Activated CD4-positive, alpha-beta T cell treated with anti-CD3 and anti-CD28 coated beads for 36 hours (primary cell): ENCODE measurements around the gene PCDHB9. TPM values are rescaled to one million over a fixed set of nuclear protein-coding genes. Genes with fewer than 3 reads are reported as not detected.
A peak's percentile ranks its signal among the peaks of the same experiment; 100 is the strongest.
"Not testable (repeated sequence)": the region's sequence is repeated elsewhere in the genome, so short reads cannot be mapped to it uniquely, and the experiment has no call there.

Experiments
- ATAC-seq: fragments of 200-7000 bp; cut with Tn5 transposase; one replicate; pipeline ENCODE4 v1.10.0; 2021; ENCODE audit warnings: mild to moderate bottlenecking, moderate library complexity
- CTCF ChIA-PET: fragments of 350-600 bp; sonication (Branson Sonifier 250); formaldehyde crosslinking; loops from one replicate; lab custom pipeline; 2021; ENCODE audit warnings: antibody characterized with exemption; lab: Charles Lee
- POLR2A ChIA-PET: fragments of 350-600 bp; sonication (Branson Sonifier 250); formaldehyde crosslinking; loops from one replicate; lab custom pipeline; 2021; ENCODE audit warnings: antibody characterized with exemption, inconsistent platforms; lab: Charles Lee
- DNase-seq: peaks from one replicate; pipeline ENCODE4 v3.0.0-alpha.2; 2020
- H3K27ac Mint-ChIP-seq: one replicate; pipeline ENCODE4 v1.8.0; 2021; ENCODE audit warnings: mixed read lengths
- H3K27me3 Mint-ChIP-seq: one replicate; pipeline ENCODE4 v1.8.0; 2021; ENCODE audit warnings: mixed read lengths
- H3K36me3 Mint-ChIP-seq: one replicate; pipeline ENCODE4 v1.8.0; 2021; ENCODE audit warnings: low read depth, mixed read lengths
- H3K4me1 Mint-ChIP-seq: one replicate; pipeline ENCODE4 v1.8.0; 2021; ENCODE audit warnings: mixed read lengths
- H3K4me3 Mint-ChIP-seq: one replicate; pipeline ENCODE4 v1.8.0; 2021; ENCODE audit warnings: mild to moderate bottlenecking, moderate library complexity, mixed read lengths
- H3K9me3 Mint-ChIP-seq: one replicate; pipeline ENCODE4 v1.8.0; 2021; ENCODE audit warnings: low read depth, mixed read lengths
- intact Hi-C, 2 experiments: fragments of 100-400 bp; cut with DNase I in 1 of 2; cut with micrococcal nuclease in 1 of 2; formaldehyde crosslinking; loops; one replicate each; pipeline versions ENCODE4 v1.14.2 to v1.15.1; 2022 to 2024; cut with DNase I, micrococcal nuclease
- total RNA-seq, 2 experiments: library from RNA; stranded (reverse); gene quantifications; one replicate each; pipeline ENCODE4 v1.2.3, GENCODE V29; 2021

Gene PCDHB9
- total RNA-seq, 2 experiments from 2014 or later = not detected

DNA sequence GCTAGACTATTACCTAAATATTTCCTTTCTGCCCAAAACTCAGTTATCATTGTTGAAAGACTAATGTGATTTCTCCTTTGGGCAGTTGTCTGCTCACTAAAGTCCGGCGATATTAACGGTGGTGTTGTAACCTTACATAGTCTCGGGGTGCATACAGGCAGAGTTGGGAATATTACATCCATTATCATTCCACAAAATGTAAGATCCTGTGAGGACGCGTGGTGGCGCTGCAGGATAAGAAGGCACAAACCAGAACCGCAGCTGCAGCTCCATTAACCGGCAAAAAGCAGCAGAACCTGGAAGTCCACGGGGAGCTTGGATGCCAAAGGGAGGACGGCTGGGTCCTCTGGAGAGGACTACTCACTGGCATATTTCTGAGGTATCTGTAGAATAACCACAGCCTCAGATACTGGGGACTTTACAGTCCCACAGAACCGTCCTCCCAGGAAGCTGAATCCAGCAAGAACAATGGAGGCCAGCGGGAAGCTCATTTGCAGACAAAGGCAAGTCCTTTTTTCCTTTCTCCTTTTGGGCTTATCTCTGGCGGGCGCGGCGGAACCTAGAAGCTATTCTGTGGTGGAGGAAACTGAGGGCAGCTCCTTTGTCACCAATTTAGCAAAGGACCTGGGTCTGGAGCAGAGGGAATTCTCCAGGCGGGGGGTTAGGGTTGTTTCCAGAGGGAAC lies 26.8 kb downstream of the PCDHB9 start, which contains the start of gene PCDHB13:
Gene PCDHB13 (plus strand): TSS at position 264 of the 684 bp plus-strand sequence. CDS start 205 bp downstream, at position 469.
- POLR2A ChIA-PET, H3K27ac Mint-ChIP-seq, H3K4me3 Mint-ChIP-seq, H3K4me1 Mint-ChIP-seq, ATAC-seq, H3K36me3 Mint-ChIP-seq, intact Hi-C loops: not testable (repeated sequence)
- Mint-ChIP-seq H3K9me3 (peaks cover 24% of the 10 kb centered on the region), H3K27me3 (peaks cover 52% of the 10 kb centered on the region)
- DNase-seq = peak; percentile 46
- CTCF ChIA-PET = interaction anchor here (0.6 to 1.2 kb wide), 6 partner anchors 9 to 364 kb away, joined by 3 to 7 read pairs (median 4); partner anchors contain the start of genes PCDHB14, PCDHB8 and PCDHGA10

DNA sequence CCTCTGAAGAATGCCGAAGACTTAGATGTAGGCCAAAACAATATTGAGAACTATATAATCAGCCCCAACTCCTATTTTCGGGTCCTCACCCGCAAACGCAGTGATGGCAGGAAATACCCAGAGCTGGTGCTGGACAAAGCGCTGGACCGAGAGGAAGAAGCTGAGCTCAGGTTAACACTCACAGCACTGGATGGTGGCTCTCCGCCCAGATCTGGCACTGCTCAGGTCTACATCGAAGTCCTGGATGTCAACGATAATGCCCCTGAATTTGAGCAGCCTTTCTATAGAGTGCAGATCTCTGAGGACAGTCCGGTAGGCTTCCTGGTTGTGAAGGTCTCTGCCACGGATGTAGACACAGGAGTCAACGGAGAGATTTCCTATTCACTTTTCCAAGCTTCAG lies 27.6 kb downstream of the PCDHB9 start:
- H3K27ac Mint-ChIP-seq, H3K4me1 Mint-ChIP-seq, H3K4me3 Mint-ChIP-seq, H3K36me3 Mint-ChIP-seq, POLR2A ChIA-PET, DNase-seq, CTCF ChIA-PET, intact Hi-C loops, ATAC-seq: not testable (repeated sequence)
- Mint-ChIP-seq H3K27me3 (peaks cover 48% of the 10 kb centered on the region), H3K9me3 (peaks cover 30% of the 10 kb centered on the region)

DNA sequence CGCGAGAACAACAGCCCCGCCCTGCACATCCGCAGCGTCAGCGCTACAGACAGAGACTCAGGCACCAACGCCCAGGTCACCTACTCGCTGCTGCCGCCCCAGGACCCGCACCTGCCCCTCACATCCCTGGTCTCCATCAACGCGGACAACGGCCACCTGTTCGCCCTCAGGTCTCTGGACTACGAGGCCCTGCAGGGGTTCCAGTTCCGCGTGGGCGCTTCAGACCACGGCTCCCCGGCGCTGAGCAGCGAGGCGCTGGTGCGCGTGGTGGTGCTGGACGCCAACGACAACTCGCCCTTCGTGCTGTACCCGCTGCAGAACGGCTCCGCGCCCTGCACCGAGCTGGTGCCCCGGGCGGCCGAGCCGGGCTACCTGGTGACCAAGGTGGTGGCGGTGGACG lies 28.5 kb downstream of the PCDHB9 start:
- H3K27ac Mint-ChIP-seq, DNase-seq, H3K4me1 Mint-ChIP-seq, CTCF ChIA-PET, ATAC-seq, intact Hi-C loops, H3K4me3 Mint-ChIP-seq, H3K36me3 Mint-ChIP-seq, POLR2A ChIA-PET: not testable (repeated sequence)
- H3K9me3 Mint-ChIP-seq = peaks cover 31% of the 10 kb centered on the region
- H3K27me3 Mint-ChIP-seq = peaks cover 47% of the 10 kb centered on the region

DNA sequence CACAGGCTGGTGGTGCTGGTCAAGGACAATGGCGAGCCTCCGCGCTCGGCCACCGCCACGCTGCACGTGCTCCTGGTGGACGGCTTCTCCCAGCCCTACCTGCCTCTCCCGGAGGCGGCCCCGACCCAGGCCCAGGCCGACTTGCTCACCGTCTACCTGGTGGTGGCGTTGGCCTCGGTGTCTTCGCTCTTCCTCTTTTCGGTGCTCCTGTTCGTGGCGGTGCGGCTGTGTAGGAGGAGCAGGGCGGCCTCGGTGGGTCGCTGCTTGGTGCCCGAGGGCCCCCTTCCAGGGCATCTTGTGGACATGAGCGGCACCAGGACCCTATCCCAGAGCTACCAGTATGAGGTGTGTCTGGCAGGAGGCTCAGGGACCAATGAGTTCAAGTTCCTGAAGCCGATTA lies 29.1 kb downstream of the PCDHB9 start:
- POLR2A ChIA-PET, H3K4me3 Mint-ChIP-seq, H3K4me1 Mint-ChIP-seq, ATAC-seq, DNase-seq, H3K27ac Mint-ChIP-seq, CTCF ChIA-PET, H3K36me3 Mint-ChIP-seq, intact Hi-C loops: not testable (repeated sequence)
- peaks cover 29% of the 10 kb centered on the region for H3K9me3 Mint-ChIP-seq
- H3K27me3 Mint-ChIP-seq = peaks cover 44% of the 10 kb centered on the region

DNA sequence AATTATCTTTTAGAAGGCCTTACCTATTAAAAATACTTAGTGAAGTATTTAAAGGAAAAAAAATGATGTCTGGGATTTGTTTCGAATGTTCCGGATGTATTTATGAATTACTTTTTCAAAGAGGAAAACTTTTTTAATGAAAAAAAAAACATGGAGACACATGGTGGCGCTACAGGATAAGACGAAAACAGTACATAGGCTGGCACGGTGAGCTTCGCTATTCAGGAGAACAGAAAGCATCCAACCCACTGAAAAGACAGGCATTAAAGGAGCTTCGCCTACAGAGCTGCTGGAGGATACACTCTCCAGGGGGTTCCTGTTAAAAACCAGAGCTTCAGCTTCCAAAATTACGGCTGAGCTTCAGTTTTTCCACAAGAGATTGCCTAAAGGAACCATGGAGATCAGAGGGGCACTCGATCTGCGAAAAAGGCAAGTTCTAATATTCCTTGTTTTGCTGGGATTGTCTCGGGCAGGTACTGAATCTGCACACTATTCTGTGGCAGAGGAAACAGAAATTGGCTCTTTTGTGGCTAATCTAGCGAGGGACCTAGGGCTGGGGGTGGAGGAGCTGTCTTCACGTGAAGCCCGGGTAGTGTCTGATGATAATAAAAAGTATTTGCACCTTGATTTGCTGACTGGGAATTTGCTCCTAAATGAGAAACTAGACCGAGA lies 36.3 kb downstream of the PCDHB9 start, which contains the start of gene PCDHB14:
Gene PCDHB14 (plus strand): TSS at position 232 of the 672 bp plus-strand sequence. CDS start 163 bp downstream, at position 395.
- Mint-ChIP-seq H3K27me3 (peaks cover 48% of the 10 kb centered on the region), H3K4me3 (peak within 1 kb of the TSS; percentile 18), H3K9me3 (peaks cover 19% of the 10 kb centered on the region), H3K36me3 (peaks cover 8% of the 10 kb centered on the region), H3K4me1 (peaks cover 5% of the 10 kb centered on the region), H3K27ac (no peak within 1 kb of the TSS)
- POLR2A ChIA-PET = interaction anchor here (0.6 kb wide), 1 partner anchor 117 kb away, joined by 3 read pairs; no protein-coding TSS in a partner anchor
- DNase-seq (no peak), ATAC-seq (no peak)
- CTCF ChIA-PET = interaction anchor here (0.7 to 2.2 kb wide), 16 partner anchors 8 to 417 kb away, joined by 3 to 12 read pairs (median 4); partner anchors contain the start of genes PCDHB13 and PCDHB15
- intact Hi-C loops = loop anchor here (5.0 to 10.0 kb wide), 2 partner anchors 202 to 339 kb away; partner anchors contain the start of gene PCDHGA11 (in 1 of the 2)

DNA sequence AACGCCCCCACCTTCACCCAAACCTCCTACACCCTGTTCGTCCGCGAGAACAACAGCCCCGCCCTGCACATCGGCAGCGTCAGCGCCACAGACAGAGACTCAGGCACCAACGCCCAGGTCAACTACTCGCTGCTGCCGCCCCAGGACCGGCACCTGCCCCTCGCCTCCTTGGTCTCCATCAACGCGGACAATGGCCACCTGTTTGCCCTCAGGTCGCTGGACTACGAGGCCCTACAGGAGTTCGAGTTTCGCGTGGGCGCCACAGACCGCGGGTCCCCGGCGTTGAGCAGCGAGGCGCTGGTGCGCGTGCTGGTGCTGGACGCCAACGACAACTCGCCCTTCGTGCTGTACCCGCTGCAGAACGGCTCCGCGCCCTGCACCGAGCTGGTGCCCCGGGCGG lies 37.9 kb downstream of the PCDHB9 start:
- H3K36me3 Mint-ChIP-seq, H3K4me1 Mint-ChIP-seq, H3K27ac Mint-ChIP-seq, CTCF ChIA-PET, H3K4me3 Mint-ChIP-seq, ATAC-seq, DNase-seq, POLR2A ChIA-PET: not testable (repeated sequence)
- H3K27me3 Mint-ChIP-seq = peaks cover 39% of the 10 kb centered on the region
- intact Hi-C loops = loop anchor here (5.0 to 10.0 kb wide), 2 partner anchors 200 to 337 kb away; partner anchors contain the start of gene PCDHGA11 (in 1 of the 2)
- H3K9me3 Mint-ChIP-seq = peaks cover 12% of the 10 kb centered on the region

DNA sequence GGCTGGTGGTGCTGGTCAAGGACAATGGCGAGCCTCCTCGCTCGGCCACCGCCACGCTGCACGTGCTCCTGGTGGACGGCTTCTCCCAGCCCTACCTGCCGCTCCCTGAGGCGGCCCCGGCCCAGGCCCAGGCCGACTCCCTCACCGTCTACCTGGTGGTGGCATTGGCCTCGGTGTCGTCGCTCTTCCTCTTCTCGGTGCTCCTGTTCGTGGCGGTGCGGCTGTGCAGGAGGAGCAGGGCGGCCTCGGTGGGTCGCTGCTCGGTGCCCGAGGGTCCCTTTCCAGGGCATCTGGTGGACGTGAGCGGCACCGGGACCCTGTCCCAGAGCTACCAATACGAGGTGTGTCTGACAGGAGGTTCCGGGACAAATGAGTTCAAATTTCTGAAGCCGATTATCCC lies 38.5 kb downstream of the PCDHB9 start:
- H3K36me3 Mint-ChIP-seq, H3K4me3 Mint-ChIP-seq, H3K4me1 Mint-ChIP-seq, POLR2A ChIA-PET, H3K27ac Mint-ChIP-seq, DNase-seq, ATAC-seq: not testable (repeated sequence)
- CTCF ChIA-PET = interaction anchor here (0.9 to 1.6 kb wide), 3 partner anchors 9 to 33 kb away, joined by 3 to 5 read pairs (median 4); partner anchors contain the start of gene PCDHB12
- intact Hi-C loops = loop anchor here in 1 of 2 experiments (10.0 kb wide), 1 partner anchor 199 kb away; the partner anchor contains the start of gene PCDHGA11
- H3K27me3 Mint-ChIP-seq = peaks cover 36% of the 10 kb centered on the region
- peaks cover 12% of the 10 kb centered on the region for H3K9me3 Mint-ChIP-seq

DNA sequence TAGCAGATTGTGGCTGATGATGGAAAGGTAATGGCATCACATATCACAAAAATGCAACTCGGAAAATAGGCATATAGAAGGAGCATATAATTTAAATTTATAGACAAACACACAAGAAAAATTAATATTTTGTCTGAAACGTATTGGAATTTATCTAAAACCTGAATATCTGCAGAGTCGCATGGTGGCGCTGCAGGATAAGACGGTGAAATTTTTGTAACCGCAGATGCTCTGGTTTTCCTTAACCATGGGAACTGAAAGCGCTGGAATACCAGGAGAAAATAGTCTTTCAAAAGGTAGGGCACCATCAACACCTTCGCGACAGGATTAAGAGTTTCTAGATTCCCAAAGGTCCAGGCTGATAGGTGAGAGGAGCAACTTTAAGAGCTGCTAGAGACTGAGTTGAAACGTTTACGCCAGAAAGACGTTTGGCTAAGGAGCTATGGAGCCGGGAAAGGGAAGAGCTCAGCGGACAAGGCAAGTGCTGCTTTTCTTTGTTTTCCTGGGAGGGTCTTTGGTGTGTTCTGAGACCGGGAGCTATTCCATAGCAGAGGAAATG lies 47.2 kb downstream of the PCDHB9 start:
- POLR2A ChIA-PET = no interaction called here
- Mint-ChIP-seq H3K36me3 (peaks cover 19% of the 10 kb centered on the region), H3K9me3 (peaks cover 42% of the 10 kb centered on the region), H3K27me3 (peaks cover 35% of the 10 kb centered on the region), H3K4me3 (no peak overlapping the region), H3K4me1 (no peaks in the 10 kb centered on the region), H3K27ac (no peak overlapping the region)
- ATAC-seq (no peak), DNase-seq (no peak)
- CTCF ChIA-PET = interaction anchor here (0.5 to 1.8 kb wide), 6 partner anchors 8 to 94 kb away, joined by 3 to 5 read pairs (median 5); partner anchors contain the start of gene PCDHB14
- intact Hi-C loops = loop anchor here in 1 of 2 experiments (10.0 kb wide), 2 partner anchors 191 to 399 kb away; partner anchors contain the start of genes PCDHA7 and PCDHGA11

DNA sequence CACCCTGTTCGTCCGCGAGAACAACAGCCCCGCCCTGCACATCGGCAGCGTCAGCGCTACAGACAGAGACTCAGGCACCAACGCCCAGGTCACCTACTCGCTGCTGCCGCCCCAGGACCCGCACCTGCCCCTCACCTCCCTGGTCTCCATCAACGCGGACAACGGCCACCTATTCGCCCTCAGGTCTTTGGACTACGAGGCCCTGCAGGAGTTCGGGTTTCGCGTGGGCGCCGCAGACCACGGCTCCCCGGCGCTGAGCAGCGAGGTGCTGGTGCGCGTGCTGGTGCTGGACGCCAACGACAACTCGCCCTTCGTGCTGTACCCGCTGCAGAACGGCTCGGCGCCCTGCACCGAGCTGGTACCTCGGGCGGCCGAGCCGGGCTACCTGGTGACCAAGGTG lies 49.0 kb downstream of the PCDHB9 start:
- H3K36me3 Mint-ChIP-seq = peaks cover 28% of the 10 kb centered on the region
- H3K4me3 Mint-ChIP-seq, POLR2A ChIA-PET, H3K27ac Mint-ChIP-seq, H3K4me1 Mint-ChIP-seq, DNase-seq, ATAC-seq, CTCF ChIA-PET: not testable (repeated sequence)
- peaks cover 52% of the 10 kb centered on the region for H3K9me3 Mint-ChIP-seq
- peaks cover 48% of the 10 kb centered on the region for H3K27me3 Mint-ChIP-seq
- intact Hi-C loops = loop anchor here in 1 of 2 experiments (10.0 kb wide), 2 partner anchors 189 to 401 kb away; partner anchors contain the start of genes PCDHA7 and PCDHGA11

DNA sequence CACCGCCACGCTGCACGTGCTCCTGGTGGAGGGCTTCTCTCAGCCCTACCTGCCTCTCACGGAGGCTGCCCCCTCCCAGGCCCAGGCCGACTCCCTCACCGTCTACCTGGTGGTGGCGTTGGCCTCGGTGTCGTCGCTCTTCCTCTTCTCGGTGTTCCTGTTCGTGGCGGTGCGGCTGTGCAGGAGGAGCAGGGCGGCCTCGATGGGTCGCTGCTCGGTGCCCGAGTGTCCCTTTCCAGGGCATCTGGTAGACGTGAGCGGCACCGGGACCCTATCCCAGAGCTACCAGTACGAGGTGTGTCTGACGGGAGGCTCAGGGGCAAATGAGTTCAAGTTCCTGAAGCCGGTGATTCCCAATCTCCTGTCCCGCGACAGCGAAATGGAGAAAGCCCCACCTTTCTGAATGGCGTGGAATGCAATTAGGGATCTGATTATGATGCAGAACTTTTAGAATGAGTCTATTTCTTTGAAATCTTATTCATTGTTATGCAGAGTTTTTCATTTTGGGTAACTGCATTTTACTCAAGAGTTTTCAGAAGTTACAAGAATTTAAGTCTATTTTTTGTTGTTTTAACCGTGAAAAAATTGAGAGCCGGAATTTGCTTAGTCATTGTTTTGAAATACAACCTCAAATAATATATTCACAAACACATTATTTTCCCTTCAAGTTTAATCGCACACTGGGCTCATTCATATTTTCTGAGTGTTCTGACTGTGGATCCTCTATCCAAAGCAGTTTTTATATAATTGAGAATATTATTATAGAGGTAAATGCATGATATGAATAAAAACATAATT lies 49.8 kb downstream of the PCDHB9 start:
- Mint-ChIP-seq H3K4me3 (no peak overlapping the region), H3K27ac (no peak overlapping the region), H3K36me3 (peaks cover 31% of the 10 kb centered on the region), H3K9me3 (peaks cover 49% of the 10 kb centered on the region), H3K4me1 (no peaks in the 10 kb centered on the region), H3K27me3 (peaks cover 50% of the 10 kb centered on the region)
- CTCF ChIA-PET = no interaction called here
- ATAC-seq (no peak), DNase-seq (no peak)
- POLR2A ChIA-PET = no interaction called here
- intact Hi-C loops = loop anchor here in 1 of 2 experiments (10.0 kb wide), 2 partner anchors 188 to 402 kb away; partner anchors contain the start of genes PCDHA7 and PCDHGA11
